Measurements from ENCODE around the gene RIC1. TPM values are rescaled to one million over a fixed set of nuclear protein-coding genes. Genes with fewer than 3 reads are reported as not detected.
"Not testable (repeated sequence)": the region's sequence is repeated elsewhere in the genome, so short reads cannot be mapped to it uniquely, and the experiment has no call there.

RIC1 gene, protein sequence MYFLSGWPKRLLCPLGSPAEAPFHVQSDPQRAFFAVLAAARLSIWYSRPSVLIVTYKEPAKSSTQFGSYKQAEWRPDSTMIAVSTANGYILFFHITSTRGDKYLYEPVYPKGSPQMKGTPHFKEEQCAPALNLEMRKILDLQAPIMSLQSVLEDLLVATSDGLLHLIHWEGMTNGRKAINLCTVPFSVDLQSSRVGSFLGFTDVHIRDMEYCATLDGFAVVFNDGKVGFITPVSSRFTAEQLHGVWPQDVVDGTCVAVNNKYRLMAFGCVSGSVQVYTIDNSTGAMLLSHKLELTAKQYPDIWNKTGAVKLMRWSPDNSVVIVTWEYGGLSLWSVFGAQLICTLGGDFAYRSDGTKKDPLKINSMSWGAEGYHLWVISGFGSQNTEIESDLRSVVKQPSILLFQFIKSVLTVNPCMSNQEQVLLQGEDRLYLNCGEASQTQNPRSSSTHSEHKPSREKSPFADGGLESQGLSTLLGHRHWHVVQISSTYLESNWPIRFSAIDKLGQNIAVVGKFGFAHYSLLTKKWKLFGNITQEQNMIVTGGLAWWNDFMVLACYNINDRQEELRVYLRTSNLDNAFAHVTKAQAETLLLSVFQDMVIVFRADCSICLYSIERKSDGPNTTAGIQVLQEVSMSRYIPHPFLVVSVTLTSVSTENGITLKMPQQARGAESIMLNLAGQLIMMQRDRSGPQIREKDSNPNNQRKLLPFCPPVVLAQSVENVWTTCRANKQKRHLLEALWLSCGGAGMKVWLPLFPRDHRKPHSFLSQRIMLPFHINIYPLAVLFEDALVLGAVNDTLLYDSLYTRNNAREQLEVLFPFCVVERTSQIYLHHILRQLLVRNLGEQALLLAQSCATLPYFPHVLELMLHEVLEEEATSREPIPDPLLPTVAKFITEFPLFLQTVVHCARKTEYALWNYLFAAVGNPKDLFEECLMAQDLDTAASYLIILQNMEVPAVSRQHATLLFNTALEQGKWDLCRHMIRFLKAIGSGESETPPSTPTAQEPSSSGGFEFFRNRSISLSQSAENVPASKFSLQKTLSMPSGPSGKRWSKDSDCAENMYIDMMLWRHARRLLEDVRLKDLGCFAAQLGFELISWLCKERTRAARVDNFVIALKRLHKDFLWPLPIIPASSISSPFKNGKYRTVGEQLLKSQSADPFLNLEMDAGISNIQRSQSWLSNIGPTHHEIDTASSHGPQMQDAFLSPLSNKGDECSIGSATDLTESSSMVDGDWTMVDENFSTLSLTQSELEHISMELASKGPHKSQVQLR (N-terminal part only)
- 44.5 TPM for polyA plus RNA-seq (2013, experiment 1 of 2; ENCODE audit: insufficient read length)
- polyA plus RNA-seq (2013, experiment 2 of 2; ENCODE audit: insufficient read length), result 46.1 TPM

GRCh38 chr9:5628530-5629311 is at the start of gene RIC1:
Gene RIC1, plus strand, starts transcription at chr9:5629107. Its CDS starts 203 bp downstream, at chr9:5629310.
- DNase-seq, result peak; percentile 96

GRCh38 chr9:5579881-5580280 is 49.0 kb upstream of the RIC1 start:
- no peak for DNase-seq

DNA sequence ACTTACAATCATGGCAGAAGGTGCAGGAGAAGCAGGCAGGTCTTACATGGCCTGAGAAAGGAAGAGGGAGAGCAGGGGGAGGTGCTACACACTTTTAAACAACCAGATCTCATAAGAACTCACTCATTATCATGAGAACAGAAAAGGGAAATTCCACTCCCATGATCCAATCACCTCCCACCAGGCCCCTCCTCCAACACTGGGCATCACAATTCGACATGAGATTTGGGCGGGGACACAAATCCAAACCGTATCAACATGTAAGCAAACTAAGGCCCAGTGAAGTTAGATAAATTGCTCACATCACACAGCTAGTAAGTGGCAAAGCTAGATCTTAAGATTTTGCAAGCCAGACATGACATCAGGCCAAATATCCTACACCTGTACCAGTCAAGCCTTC is 48.3 kb upstream of the RIC1 start:
- peak; percentile 20 for DNase-seq

GRCh38 chr9:5581706-5582105 is 47.2 kb upstream of the RIC1 start:
- not testable (repeated sequence) for DNase-seq

DNA sequence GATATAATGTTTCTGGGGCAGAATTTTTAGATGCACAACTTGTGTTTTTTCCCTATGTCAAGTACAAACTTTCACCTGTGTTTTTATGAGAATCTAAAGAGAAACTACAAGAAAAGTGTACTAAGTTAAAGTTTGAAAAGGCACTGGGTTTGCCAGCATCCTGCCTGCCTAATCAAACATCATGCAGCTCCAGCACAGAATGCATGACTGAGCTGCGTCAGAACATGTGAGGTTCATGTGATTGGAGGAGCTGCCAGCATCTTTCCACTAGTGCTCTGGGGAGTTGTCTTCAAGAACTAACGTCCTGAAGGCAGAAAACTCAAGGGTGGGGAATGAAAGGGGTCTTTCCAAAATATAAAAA is 46.1 kb upstream of the RIC1 start:
- peak; percentile 71 for DNase-seq

DNA sequence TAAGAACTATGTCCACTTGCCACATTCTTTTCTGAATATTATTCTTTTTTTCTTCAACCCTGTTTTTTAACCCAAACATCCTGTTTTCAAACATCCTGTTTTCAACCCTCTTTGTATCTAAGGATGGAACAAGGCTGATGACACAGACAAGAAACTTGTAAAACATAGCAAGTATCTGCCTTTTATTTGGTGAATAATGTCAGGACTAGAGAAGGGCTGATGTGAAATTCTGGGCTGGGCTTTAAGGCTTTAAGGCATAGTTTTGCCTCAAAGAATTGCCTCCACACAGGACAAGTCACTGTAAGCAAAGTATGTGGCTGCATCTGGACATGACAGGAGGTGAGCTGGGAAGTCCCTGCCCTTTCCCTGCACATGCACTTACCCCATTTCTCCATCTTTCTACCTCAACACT is 42.5 kb upstream of the RIC1 start:
- peak; percentile 87 for DNase-seq

DNA sequence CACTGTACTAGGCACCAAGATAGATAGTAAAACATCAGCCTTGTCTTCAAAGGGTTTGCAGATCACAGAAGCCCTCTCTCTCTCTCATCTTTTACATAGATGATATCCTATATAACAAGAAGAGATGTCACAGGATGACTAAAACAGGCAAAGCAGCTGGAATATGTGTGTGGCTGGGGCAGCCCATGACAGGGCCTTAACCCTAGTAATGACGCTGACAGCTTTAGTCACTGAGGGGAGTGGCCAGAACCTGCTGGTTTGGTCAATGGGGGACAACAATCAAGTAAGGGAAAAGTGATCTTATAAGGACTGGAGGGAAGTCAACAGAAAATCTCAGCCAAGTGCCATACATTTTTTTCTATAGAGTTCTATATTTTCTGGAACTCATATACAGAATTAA is 41.9 kb upstream of the RIC1 start:
- DNase-seq, result peak; percentile 89

- DNase-seq, result no peak
These were observed 36.7 kb upstream of the RIC1 start for GRCh38 chr9:5592231-5592630.

DNA sequence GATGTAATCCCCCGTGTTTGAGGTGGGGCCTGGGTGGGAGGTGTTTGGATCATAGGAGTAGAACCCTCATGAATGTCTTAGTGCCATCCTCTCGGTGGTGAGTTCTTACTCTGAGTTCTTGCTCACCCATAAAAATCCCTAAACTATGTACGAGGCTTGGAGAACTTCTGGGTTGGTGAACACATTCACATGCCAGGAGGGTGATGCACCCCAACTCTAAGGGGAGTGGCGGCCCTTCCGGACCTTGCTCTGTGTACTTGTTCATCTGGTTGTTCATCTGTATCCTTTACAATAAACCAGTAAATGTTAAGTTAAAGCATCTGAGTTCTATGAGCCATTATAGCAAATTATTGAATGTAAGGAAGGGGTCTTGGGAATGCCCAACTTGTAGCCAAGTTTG is 36.0 kb upstream of the RIC1 start:
- no peak for DNase-seq

GRCh38 chr9:5593904-5594303 is 35.0 kb upstream of the RIC1 start:
- DNase-seq, result no peak

- no peak for DNase-seq
These were observed 32.7 kb upstream of the RIC1 start for GRCh38 chr9:5596173-5596572.

GRCh38 chr9:5608298-5609225 is 20.3 kb upstream of the RIC1 start:
- DNase-seq, result no peak

GRCh38 chr9:5609226-5609596 is 19.7 kb upstream of the RIC1 start:
- peak; percentile 18 for DNase-seq

GRCh38 chr9:5610491-5610890 is 18.4 kb upstream of the RIC1 start:
- no peak for DNase-seq

DNA sequence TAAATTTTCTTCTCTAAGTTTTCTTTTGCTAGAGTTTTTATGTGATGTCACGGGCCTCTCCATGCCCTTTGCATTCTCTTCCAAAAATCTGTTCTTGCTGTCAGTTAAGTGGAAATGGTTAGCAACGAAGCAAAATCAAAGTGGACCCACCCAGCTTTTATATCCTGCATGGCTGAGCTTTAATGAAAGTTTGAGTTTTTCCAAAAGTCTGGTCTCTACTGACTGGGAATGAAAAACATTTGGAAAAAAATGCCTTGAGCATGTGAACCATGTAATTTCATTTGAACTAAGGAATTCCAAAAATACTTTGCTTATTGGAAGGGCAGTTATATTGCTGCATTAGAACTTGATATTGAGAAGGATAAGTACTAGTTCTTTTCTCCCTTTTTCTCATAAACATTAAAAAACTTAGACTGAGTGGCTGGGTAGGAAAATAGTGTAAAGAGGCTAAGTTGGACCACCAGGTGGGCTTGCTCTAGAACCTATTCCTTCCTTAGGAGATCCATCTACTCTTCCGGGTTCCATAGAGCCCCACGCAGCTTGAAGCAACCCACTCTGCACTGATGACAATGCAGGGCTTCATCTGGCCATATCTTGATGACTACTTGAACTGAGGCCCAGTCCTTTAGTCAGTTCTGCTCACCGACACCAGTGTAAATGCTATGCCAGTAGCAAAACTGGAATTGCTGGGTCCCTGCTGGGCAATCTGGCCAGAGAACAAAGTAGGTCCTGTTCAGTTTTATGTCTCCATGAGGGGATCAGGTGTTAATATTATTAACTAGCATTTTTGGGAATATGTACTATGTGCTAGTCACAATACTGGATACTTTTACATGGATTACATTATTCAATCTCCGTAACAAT is 17.4 kb upstream of the RIC1 start:
- peak; percentile 63 for DNase-seq

- DNase-seq, result no peak
These were observed 16.7 kb upstream of the RIC1 start for GRCh38 chr9:5612185-5612530.

DNA sequence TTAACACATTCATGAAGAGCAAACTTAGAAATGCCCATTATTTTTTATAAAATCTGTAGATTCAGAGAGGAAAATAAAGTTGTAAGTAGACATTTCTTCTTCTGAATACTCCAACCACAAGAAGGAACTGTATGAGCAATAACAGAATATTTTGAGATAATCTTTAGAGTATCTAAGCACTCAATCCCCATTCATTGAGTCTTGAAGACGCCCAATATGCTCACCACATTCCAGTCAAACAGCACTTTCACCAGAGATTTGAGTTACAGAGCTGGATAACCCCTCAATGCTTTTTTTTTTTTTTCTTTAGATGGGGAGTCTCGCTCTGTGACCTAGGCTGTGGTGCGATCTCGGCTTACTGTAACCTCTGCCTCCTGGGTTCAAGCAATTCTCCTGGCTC is 14.7 kb upstream of the RIC1 start:
- no peak for DNase-seq

DNA sequence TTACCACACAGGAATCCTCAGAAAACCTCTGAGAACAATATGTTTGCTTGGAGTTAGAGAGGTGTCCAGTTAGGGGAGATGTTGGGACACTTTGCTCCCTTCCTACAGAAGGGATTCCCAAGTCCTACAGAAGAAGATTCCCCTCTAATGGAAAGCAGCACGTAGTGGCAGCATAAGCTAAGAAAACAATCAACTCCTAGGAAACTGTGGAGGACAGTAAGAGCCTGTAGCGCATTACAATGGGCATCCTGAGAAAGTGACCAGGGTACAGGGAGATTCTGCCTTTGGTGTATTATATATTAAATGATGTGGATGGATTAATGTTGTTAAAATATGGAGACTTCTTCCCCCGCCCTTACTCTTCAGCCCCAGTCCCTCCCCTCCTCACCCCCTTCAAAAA is 13.9 kb upstream of the RIC1 start:
- no peak for DNase-seq

DNA sequence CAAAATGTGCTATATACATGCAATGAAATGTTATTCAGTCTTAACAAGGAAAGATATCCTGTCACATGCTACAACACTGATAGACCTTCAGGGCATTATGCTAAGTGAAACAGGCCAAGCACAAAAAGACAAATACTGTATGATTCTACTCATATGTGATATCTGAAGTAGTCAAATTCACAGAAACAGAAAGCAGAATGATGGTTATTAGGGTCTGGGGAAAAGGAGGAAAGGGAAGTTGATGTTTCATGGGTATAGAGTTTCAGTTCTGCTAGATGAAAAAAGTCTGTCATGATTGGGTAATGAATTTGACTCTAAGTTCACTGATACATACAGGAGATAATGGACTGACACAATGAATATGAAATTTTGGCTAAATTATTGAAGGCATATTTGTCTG is 11.2 kb upstream of the RIC1 start:
- DNase-seq, result no peak

DNA sequence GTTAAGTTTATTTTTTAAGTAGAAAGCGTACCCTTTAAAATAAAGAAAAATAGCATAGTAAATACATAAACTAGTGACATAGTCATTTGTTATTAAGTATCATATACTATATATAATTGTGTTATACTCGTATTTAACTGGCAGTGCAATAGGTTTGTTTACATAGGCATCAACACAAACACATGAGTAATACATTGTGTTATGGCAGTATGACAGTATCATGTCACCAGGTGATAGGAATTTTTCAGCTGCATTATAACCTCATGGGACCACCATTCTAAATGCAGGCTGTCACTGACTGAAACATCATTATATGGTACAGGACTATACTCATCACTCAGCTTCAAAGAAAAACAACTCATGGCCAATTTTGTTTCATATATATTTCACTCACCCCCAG is 8.4 kb upstream of the RIC1 start:
- no peak for DNase-seq

Data from fibroblast of skin of scalp (primary cell).